ENCODE results near the gene SYT8.

SYT8 gene

DNA sequence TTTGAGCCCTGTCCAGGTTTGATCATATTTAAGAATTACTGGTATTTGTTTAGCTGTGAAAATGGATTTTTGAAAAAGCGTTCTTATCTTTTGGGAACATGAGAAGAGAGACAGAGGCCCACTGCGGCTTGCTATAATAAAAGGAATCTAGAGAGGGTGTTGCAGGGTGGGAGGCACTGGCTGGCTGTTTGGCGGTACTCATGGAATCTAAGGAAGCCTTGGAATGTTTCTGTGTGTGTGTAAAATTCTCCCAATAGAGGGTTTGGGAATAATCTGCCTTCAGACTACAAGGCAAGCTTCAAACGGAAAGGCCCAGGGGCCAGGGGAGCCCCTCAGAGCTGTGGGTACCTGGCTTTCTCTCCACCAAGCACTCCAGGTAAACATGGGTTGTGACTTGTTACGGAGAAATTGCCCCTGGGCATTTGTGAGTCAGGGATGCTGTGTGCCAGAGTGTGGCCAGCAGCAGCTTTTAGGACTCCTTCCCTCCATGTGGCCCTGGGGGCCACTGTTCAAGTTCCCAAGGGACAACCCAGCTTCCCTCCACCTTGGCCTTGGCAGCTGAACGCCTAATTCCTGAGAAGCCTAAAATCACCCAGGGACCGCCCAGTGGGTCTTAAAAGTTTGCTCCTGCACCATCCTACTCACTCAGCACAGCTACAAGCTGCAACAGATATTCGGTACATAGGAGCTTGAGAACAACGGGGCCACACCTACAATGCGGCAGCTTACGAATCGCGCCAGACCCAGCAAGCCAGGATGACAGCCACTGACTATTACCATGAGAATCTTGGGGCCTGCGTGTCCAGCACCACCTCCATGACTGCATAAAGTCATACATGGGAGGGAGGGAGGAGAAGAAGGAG is 14.1 kb upstream of the SYT8 start:
- peak; percentile 47 for DNase-seq

DNA sequence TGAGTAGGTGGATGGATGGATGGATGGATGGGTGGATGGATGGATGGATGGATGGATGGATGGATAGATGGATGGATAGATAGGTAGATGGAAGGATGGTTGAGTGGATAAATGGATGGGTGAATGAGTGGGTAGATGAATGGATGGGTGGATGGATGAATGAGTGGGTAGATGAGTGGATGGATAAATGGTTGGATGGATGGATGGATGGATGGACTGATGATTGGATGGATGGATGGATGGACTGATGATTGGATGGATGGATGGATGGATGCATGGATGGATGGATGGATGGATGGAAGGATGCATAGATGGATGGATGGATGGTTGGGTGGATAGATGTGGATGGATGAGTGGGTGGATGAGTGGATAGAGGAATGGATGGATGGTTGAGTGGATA is 13.2 kb upstream of the SYT8 start:
- DNase-seq = no peak

DNA sequence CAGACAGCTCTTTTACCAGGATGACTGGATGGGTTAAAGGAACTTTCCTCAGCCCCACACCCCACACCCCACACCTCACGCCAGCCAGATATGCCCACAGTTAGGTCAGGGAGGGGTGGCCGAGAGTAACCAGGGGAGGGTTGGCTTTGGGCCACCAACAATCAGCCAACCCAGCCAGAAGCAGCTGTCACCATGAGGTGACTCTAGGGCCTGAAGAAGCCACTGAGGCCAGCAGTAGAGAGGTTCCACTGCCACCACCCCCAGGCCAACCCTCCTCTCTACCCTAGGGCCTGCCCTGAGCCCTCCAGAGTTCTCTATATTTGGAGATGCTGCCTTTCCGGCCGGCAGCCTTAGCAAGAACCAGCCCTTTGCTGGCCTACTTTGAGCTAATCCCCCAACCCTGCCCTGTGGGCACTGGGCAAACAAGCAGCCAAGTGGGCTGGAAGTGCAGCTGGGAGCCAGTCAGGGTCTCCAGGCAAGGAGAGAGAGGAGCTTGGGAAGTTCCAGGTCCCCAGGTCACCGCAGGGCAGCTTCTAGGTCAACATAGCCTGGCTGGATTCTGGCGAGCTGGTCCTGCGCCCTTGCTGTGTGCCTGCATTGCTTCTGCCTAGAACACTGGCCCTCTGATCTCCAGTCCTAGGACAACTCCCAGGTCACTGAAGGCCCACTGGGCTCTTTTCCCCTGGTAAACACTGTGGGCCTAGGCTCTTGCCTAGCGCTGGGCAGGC is 12.0 kb upstream of the SYT8 start:
- no peak for DNase-seq

DNA sequence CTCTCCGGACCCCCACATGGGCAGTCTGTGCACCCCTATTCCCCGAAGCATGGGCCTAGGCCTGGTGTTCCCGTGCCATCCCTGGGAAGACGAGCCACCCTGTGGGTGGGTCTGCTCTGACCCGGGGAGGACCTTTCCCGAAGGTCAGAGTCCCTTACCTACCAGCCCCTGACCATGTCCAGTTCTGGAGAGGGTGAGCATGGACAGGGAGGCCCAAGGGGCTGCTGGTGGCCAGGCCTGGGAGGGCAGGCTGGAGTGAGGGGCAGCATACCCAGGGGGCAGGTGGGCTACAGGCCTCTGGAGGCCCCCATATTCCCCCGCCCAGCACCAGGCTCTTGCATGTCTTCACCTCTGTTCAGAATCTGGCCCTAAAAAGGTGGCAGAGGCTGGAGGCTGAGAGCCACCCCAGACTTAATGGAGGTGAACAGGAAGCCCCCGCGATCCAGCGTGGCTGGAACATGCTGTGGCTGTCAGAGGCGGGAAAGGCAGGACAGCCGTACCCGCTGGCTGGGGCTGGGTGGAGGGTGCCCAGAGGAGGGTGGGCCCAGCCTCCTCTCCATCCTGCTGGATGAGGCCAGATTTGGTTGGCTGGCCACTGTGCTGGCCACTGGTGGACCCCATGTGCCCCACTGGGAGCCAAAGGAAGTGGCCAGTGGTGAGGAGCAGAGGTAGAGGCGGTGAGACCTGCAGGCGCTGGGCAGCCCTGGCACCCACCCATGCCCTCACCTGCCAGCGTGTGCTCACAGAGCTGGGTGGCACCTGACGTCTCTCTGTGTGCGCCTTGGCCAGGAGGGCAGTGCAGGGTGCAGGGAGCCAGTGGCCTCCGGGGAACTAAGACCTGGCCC is 11.2 kb upstream of the SYT8 start:
- DNase-seq = no peak

DNA sequence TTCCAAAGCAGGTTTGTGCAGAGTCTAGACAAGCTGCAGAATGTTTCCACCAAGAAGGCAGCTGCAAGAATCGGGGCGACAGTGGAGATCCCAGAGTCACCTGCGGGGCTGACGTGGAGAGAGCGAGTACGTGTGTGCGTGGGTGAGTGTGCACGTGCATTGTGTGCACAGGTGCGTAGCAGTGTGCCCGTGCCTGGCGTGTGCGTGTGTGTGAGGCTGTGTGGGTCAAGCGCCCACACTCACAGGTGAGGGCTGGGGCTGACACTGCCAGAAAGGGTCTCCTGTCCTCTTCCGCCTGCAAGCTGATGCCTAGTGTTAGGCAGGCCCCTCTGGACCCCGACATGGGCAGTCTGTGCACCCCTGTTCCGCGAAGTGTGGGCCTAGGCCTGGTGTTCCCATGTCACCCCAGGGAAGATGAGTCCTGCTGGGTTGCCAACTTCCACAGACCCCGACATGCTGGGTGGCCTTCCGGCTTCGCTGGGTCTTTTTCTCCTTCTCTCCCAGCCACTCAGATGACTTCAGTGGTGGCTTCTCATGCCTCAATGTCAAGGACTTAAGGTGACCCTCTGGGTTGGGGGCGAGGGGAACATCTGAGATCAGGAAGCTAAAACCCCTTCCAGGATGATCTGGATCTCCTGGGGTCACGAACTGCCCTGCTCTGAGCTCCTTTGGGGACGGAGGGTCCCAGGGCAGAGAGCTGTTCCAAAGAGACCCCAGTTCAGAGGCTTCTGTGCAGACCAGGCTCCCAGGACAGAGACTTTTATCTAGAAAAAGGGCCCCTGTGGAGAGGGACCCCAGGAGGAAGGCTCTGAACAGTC is 10.4 kb upstream of the SYT8 start:
- DNase-seq = no peak

DNA sequence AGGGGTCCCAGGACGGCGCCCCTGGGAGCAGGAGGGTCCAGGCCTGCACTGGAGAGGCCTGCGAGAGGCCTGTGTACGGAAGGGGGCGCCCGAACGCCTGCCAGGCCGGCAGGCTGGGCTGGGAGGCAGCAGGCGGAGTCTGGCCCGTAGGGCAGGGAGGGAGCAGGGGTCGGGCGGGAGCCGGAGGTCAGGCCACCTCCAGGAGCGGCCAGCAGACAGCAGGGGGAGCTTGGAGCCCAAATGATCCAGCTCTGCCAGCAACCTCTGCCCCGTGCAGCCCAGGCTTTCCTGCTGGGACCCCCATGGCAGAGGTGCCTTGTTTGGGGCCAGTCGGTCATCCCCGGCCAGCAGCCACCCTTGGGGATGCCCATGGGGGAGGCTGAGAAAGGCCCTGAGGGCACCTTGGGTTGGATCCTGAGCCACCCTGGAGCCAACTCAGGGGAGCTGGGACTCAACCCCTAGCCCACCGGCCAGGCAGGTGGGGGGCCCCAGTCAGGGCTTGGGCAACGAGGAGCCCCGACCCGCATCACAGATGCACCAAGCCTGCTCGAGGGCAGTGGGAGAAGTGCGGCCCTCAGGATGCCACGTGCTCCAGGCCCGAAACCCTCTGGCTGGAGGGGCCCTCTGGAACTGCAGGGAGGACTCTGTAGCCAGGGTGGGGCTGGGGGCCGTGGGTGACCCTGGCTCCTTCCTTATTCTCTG is 9.6 kb upstream of the SYT8 start:
- no peak for DNase-seq

DNA sequence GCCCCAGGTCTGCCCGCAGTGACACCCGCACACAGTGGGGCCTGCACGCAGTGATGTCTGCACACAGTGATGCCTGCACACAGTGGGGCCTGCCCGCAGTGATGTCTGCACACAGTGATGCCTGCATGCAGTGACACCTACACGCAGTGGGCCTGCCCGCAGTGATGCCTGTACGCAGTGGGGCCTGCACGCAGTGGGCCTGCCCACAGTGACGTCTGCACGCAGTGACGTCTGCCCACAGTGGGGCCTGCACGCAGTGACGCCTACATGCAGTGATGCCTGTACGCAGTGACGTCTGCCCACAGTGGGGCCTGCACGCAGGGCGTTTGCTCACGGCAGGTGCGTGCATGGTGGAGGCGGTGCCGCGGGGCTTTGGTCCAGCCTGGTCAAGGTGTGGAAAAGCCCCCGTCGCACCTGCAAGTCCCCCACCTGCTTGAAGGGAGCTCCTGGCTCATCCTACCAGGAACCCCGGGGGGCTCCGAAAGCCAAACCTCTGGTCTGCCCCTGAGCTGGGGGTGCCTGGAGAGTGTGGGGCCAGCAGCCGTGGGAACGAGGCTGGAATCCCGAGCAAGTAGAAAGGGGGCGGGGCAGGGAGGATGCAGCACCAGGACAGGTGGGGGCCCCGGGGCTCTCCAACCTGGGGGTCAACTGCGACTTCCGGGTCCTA is 8.9 kb upstream of the SYT8 start:
- no peak for DNase-seq

DNA sequence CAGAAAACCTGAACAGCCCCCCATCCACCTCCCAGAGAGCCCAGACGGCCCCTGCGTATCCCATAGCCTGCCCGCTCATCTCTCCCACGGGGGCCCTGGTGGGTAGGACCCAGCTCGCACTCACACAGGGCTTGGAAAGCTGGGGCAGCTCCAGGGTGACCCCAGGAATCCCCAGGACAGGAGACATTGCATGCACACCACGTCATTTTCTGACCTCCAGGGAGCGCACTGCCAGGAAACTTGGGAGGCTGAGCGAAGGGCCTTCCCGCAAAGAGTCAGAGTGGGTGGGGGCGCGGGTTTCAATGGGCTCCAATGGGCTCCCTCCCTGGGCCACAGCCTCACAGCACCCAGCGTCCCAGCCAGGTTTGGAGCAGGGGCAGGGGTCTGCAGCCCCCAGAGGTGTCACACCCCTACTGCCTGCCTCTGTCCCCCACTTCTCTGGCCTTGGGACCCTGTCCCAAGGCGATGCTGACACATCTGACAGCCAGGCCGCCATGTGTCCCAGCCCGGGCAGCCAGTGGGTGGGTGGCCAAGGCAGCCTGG is 8.2 kb upstream of the SYT8 start:
- DNase-seq = peak; percentile 48

DNA sequence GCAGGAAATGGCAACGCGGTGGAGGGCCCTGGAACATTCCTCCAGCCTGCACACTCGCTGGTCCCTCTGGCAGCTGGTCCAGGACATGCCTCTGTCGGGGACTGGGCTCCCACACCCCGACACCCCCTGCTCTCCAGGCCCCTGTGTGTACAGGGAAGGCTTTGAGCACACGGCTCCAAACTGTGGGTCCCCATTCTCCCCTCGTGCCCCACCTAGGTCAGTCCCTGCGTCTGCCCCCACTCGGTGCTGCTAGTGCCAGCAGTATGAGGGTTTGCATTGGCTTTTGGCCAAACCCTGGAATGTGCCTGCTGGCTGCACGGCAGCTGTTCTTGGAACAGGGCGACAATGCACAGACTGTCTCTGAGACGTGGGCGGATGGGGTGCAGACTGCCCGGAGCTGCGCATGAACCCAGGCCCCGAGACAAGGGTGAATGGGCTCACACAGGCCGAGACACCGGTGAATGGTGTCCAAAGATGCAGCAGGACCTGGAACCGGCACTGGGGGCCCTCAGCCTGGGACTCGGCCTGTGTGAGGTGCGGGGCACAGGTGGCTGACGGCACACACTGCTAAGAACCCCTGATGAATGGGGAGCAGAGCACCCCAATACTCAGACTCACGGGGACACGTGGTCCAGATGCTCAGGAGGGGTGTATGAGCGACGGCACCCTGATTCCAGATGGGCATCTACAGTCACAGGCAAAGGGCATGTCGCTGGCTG is 7.5 kb upstream of the SYT8 start:
- peak; percentile 71 for DNase-seq

DNA sequence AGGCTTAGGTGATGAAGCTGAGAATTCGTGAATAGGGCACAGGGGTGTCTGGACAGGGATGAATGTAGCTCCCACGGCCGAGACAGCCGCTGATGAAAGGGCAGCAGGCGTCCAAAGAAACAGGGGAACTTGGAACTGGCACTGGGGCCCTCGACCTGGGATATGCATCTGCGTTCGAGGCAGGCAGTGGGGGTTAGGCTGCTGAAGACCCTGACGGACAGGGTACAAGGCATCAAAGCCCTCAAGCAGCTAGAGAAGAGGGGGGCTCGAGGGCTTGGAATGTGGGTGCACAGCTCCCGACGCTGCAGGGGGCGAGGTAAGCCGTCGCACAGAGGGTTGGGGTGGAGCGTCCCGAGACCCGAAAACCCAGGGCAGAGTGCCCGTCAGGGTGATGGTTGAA is 6.9 kb upstream of the SYT8 start:
- DNase-seq = no peak

DNA sequence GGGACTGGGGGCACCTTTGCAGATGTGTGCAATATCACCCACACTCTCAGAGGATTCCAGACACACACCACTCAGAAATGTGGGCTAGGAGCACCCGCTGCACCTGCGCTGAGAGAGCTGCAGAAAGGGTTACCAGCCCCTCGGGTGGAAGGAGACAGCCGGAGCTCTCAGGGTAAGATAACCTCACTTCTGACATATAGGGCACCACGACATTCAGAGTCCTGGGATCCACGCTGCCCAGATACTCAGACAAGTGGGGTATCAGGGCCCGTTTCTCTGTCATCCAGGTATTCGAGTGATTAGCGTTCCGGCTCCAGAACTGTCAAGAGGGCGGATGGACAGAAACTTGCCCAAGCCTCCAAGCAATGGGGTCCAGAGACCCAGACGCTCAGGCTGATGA is 6.2 kb upstream of the SYT8 start:
- DNase-seq = no peak

DNA sequence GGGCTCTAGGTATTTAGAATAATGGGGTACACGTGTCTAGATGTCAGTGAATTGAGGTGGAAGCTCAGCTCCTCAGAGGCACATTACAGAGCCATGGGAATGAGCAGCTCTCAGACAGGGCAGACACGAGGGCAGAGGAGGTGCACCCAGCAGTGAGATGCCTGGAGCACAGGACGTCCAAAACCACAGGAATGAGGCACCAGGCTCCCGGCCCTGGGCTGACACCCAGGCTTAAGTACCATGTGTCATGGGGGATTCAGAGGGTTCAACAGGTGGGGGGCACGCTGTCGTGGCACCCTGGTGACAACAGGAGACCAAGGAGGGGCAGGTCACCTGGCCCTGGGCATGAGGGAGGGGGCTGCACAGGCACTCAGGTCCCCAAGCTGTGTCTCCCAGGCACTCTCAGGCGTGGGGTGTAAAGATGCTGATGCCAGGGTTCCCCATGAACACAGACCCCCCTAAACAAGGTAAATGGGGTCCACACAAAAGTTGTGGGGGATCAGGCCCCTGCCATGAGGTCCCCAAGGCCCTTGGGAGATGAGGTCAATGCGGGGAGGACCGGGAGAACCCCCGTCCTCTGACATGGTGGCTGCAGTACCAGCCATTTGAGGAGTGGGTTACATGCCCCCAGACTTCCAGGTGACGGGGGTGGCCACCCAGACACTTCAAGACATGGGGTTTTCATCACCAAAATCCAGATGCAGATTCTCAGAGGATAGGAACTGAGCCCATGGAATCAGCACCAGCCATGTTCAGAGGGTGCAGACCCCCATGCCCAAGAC is 5.6 kb upstream of the SYT8 start:
- DNase-seq = peak; percentile 34

DNA sequence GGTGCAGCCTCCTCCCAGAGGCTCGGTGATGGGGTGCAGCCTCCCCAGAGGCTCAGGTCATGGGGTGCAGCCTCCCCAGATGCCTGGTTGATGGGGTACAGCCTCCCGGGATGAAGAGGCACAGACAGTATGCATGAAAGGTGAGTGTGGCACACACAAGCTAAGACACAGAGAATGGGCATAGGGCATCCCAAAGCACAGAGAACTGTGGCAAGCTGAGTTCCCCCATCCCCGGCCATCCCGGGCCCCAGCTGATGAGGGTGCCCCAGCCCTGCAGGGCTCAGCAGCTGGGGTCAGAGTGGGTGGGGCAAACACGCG is 4.8 kb upstream of the SYT8 start:
- DNase-seq = no peak

DNA sequence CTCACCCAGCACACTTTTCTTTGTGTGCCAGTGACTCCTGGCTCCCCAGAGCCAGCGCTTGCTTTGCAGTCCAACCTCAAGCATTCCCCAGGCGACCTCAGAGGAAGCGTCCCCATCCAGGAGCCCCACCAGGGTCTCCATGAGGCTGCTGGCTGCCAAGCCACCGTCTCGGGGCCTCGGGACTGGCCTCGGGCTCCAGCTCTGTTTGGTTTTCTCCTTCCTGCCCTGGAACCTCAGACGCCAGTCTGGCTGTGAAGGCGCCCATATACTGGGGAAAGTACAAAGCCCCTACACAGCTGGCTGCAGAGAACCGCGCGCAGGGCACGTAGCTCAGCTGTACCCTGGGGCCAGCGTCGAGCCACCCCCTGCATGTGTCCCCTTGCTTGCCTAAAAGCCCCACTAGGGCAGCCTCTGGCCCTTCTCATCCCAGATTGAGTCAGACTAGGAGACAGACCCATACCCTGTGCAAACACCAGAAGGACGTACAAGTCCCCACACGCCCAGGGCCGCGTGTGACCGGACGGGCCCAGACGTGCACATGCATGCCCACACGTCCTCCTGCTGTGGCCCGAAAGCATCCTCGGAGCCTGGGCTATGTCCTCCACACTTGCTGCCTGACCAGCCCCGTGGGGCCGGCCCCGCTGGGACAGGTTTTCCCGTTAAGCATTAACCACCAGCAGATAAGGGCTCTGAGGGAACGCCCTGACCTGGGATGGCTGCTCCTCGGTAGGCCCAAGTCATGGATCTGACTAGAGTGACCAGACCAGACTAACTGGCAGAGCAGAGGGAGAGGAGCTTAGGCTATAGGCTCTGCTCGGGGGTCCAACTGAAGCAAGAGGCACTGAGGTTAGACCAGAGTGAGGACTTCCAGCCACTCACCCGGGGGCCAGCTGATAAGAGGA is 4.2 kb upstream of the SYT8 start:
- no peak for DNase-seq

DNA sequence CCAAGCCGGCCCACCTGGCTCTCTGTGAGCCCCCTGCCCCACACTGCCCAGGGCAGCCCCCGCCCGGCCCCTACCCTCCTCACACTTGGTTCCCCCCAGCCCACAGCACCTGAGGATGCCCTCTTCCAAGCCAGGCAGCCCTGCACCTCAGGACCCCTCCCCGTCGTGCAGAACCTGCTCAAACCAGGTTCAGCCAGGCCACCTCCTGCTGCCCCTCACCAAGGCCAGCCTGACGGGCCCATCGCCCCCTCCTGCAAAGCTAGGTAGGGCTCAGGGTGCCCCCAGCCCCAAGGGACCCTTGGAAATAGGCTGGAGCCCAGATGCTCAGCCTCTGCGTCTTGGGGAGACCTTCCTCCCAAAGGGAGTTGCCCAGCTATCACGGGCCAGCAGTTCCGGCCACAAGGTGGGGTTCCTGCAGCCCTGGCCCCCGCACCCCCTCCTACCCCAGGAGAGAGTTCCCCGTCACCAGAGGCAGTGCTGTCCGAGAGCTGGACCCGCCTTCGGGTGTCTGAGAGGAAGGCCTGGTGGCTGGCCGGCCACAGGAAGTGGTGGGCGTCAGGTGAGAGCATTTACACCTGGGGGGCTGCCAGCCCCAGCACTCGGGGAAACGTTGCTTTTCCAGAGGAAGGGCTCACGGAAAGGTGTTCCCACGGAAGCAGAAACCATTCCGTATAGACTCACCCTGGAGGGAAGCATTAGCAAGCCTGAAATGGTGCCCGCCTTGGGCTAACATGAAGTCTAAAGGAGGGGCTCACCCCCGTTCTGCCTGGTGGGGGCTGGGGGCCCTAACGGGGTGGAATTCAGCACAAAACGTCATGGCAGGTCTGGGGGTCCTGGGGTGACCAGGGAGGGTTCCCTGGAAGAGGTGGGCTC is 3.2 kb upstream of the SYT8 start:
- DNase-seq = no peak

DNA sequence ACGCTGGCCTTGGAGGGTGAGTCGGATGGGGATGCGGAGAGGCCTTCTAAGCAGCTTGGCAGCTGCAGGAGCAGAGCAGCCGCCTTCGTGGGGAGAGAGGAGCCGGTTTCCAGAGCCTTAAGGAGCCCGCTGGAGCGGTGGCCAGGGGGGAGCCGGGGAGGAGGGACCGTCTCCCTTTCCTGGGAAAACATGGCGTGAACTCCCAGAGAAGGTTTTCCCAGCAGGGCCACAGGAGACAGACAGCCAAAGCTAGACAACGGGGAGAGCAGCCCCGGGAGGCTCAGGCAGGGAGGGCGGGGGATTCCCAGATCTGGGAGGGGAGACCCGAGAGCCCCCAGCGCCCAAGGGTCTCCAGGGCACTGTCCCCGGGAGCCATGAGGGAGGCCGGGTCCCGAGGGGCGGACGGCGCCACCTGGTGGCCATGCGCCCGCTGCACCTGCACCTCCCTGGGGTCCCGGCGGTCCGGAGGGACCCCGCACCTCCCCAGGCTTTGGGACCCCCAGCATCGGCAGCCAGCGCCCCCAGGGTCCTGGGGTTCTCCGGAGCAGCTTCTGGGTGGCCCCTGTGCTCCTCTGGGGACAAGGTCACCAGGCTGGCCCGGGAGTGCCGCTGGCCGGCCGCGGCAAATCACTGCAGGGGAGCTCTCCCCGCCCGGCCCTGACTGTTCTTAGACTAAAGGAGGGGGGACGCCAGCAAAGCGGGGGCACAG is 2.4 kb upstream of the SYT8 start:
- peak; percentile 21 for DNase-seq

DNA sequence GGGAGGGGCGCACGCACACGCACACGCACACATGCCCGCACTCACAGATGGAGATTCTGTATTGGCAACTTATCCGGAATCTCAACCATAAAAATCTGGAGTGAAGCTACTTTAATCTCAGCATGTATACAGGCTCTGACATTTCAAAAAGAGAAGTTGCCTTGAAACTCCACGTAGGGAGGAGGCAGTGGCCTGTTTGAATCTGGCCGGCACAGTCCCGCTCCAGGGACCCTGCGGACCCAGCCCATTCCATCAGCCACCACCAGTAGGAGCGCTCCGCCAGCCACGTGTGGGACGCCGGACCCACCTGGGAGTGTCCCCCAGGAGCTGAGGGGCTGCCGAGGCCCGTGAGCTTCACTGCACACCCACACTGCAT is 1.9 kb upstream of the SYT8 start:
- DNase-seq = no peak

Measured in fibroblast of skin of right biceps (primary cell).